HL-60 (cell line): Measurements from ENCODE around the gene RBM15B.

Experiments
- CTCF ChIP-seq: IDR thresholded peaks from one replicate; pipeline ENCODE4 v1.5.1; 2011; ENCODE audit warnings: low read length, control low read depth, inconsistent platforms; ENCODE audit not compliant: insufficient read depth
- GABPA ChIP-seq: IDR thresholded peaks from 2 replicates; pipeline ENCODE4 v1.6.1; 2012; ENCODE audit warnings: low read depth
- POLR2AphosphoS5 ChIP-seq: IDR thresholded peaks from 2 replicates; pipeline ENCODE4 v1.6.1; 2012; ENCODE audit warnings: low read depth
- REST ChIP-seq: IDR thresholded peaks from 2 replicates; pipeline ENCODE4 v1.6.1; 2012; ENCODE audit warnings: low read depth; ENCODE audit not compliant: insufficient replicate concordance
- SPI1 ChIP-seq: IDR thresholded peaks from 2 replicates; pipeline ENCODE4 v1.6.1; 2012; ENCODE audit warnings: low read depth, mild to moderate bottlenecking, borderline replicate concordance

DNA sequence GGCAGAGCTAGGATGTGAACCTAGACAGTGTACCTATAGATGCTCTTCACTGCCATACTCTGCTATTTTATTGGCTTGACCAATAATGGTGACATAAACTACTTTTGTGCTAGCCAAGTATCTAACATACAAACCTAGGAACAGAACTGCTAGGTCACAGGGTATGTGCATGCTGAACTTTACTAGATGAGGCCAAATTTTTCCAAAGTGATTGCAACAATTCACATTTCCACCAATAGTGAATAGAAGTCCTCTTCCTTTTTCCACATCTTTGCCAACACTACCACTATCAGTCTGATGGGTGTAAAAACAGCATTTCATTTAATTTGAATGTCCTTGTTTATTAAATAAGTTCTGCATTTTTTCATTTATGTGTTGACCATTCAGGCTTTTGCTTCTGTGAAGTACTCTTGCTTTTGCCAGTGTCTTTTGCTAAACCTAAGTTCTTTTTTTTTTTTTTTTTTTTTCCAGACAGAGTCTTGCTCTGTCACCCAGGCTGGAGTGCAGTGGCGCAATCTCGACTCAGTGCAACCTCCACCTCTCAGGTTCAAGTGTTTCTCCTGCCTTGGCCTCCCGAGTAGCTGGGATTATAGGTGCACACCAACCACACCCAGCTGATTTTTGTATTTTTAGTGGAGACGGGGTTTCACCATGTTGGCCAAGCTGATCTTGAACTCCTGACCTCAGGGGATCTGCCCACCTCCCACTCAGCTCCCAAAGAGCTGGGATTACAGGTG, 54.6 kb downstream of the RBM15B start:
- TF ChIP-seq POLR2AphosphoS5 (no peak), CTCF (no peak), SPI1 (no peak), GABPA (no peak), REST (no peak)
